Skeletal muscle cell (primary cell): ENCODE measurements around the gene NUCKS1.

Experiments
- DNase-seq: peaks from one replicate; pipeline ENCODE4 v3.0.0-alpha.2; 2010; ENCODE audit warnings: low read depth
- H3K4me3 ChIP-seq: 2 replicates; pipeline ENCODE4 v1.5.1; 2011; ENCODE audit warnings: low read depth, mild to moderate bottlenecking, control low read depth, low read length, moderate library complexity

Gene NUCKS1

DNA sequence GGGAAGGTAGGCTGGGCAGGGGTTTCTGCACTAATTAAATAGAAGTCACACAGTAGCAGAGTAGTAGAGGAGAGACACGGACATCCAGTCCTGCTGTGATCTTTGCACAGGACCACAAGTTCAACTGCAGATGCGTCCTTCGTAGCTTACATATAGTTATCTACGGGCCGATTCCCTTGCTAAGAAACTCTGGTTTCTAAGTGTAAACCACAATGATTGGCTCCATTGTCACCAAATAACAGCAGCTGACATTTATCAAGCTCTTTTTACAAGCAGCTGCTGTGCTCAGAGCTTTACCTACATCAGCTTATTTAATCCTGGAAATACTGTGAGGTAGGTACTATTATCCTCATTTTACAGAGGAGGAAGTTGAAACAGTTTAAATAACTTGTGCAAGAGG is 72.8 kb downstream of the NUCKS1 start:
- H3K4me3 ChIP-seq, result no peak overlapping the region

DNA sequence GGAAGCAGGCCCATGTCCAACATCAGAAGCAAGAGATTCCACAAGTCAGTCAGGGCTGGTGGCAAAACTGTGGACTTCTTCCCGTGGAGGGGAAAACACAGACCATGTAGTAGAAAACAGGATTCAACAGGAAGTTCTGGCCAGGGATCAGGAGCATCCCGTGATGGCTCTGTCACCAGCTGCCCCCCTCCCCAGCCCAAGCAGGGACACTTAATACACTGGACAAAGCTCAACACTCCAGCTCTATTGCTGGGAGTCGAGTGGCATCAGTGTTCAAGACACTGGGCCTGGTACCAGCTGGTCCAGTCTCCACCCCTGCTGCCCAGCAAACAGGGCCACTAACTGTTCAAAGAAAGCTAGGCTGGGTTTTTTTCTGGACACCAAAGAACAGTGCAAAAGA is 73.4 kb downstream of the NUCKS1 start:
- H3K4me3 ChIP-seq, result no peak overlapping the region
- no peak for DNase-seq

More for the DNA sequence above, 72.8 kb downstream of the NUCKS1 start:
- no peak for DNase-seq

DNA sequence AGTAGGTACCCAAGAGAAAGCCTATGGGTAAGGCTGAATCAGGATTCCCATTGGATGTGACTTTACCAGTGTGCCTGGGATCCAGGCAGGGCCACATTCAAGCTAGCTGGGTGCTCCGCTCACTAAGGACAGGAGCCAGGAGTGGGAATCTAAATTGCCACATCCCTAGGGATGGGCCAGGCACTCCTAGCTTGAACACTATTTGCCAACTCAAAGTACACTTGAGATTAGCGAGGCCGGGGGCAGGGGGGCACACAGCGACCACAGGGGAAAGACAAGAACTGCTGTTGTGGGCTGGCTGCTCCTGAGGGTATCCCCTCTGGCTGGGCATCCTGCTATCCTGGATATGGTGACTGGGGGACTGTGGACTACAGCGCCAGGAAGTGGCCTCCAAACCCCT is 74.0 kb downstream of the NUCKS1 start:
- DNase-seq, result no peak
- no peak overlapping the region for H3K4me3 ChIP-seq

DNA sequence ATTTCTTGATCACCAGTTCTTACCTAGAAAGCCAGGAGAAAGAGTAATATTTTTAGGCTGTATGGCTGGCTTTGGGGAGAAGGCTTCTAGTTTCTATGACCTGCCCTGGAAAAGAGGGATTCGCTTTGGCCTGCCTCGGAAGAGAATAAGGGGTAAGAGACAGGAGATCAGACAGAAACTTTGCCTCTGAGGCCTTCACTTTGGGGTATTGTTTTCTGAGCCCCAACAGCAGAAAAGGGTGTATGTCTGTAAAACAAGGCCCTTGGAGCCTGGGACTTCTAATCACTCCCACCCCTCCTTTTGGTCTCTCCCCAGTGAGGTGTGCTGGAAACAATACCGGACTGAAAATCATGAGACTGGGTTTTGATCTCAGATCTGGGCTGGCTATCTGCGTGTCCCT is 74.7 kb downstream of the NUCKS1 start:
- H3K4me3 ChIP-seq, result no peak overlapping the region
- DNase-seq, result no peak

DNA sequence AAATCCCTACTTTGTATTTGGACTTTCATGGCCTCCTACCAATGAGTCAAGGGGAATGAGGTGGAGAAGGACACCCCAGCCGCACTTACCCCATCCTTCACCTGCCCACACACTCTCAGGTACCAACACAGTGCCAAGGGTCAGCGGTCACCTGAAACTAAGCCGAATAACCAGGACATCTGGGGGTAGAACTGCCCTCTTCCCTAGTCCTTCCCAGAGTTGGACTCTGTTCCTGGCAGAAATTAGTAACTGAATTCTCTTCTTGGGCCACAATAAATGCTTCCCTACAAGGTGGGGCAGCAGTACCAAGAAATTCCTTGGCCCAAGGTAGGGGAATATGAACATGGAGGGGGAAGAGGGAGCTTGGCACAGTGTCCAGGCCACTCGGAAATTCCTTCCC is 77.0 kb downstream of the NUCKS1 start:
- no peak for DNase-seq

DNA sequence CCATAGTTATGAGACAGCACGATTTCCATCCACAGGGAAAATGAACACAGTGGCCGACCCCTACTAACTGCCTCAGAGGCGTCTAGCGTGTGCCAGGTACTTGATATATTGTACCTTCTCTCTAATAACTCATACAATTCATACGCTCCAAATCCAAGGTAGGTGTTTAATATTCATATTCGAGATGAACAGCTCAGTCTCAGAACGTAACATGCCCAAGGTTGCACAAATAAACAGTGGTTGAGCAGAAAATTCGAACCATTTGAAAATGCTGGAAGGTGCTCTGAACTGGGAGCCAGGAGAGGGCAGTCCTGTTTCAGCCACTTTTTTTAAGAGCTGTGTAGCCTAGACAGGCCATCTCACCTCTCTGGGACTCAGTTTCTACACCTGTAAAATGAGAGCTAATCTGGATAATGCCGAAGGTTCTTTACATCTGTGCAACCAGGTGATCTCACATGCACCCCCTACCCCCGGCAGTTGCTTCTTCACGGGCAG is 77.5 kb downstream of the NUCKS1 start:
- DNase-seq, result no peak
- H3K4me3 ChIP-seq, result no peak overlapping the region

More for the DNA sequence above, 77.0 kb downstream of the NUCKS1 start:
- H3K4me3 ChIP-seq, result no peak overlapping the region

DNA sequence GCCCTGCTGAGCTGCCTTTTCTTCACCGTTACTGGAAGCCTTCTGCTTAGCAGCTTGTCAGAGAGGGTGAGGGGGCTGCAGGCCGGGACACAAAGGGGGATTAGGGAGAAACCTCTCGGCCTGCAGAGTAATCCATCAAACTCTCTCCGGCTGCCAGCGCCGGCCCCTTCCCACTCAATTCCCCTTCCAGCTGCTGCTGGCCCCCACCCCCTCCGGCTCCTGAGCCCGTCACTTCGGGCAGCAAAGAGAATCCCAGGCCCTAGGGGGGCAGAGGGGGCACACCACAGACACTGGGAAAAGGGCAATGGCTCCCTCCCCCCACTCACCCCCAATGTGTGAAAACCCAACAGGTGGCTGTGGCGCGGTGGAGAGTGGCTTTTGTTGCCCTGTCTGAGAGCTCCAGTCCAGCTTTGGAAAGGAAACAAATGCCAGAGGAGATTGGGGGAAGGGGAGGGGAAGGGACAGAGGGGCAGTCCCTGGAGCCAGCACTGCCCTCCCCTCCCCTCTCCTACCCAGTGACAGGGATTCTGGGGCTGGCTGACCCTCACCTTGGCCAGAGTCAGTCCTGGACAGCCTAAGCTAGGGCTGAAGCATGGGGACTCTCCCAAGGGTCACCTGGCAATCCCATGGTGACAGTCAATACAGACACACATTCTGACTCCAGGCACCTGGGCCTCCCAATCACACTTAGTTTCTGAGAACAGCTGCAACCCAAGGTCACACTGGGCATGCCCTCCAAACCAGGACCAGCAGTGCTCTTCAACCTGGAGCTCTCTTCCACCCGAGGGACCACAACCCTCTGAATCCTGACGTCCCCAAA is 79.2 kb downstream of the NUCKS1 start:
- DNase-seq, result no peak
- H3K4me3 ChIP-seq, result no peak overlapping the region

DNA sequence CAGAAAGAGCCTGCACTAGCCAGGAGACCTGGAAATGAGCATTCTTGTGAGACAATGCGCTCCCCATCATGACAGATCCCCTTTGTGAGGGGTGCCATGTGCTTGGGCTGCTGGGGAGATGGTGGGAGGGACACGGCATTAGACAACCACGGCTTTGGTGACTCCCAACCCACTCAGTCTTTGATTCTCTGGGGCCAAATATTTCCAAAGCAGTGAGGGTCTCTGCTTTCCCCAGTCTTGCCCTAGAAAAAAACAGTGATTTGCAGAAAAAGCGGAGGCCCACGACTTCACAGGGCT is 79.9 kb downstream of the NUCKS1 start:
- H3K4me3 ChIP-seq, result no peak overlapping the region
- no peak for DNase-seq

DNA sequence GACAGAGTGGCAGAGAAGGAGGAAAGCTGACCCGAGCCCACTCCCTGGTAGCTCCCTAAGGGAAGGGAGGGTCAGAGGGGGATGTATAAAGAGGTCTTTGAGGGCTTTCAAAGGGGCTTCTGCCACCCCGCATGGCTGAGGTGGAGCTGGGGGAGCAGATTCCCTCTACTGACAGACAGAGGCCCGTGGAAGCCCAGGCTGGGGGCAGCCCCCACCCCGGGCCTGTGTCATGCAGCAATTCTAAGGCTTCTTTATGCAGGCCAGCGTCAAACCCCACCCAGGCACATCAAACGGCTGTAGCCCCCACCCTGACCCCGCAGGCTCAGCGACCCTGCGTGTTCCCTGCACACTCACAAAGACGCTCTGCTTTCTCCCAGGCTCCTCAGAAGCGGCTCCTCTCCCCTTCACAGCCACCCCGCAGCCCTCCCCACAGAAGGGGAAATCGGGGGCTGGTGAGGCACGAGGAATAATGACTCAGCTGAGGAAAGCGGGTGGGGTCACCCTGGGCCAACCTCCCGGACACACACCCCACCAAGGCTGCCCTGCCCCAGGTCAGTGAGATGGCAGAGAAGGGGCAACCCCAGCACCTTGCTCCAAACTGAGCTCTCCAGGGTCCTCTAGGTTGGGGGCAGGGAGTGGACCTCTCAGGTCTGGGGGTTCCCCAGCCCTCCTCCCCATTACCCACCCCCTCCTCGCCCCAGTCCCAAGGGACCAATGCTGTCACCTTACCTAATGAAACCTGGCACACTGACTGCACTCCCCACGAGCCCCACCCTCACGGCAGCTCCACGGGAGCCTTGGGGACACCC is 80.4 kb downstream of the NUCKS1 start:
- DNase-seq, result no peak
- H3K4me3 ChIP-seq, result no peak overlapping the region

DNA sequence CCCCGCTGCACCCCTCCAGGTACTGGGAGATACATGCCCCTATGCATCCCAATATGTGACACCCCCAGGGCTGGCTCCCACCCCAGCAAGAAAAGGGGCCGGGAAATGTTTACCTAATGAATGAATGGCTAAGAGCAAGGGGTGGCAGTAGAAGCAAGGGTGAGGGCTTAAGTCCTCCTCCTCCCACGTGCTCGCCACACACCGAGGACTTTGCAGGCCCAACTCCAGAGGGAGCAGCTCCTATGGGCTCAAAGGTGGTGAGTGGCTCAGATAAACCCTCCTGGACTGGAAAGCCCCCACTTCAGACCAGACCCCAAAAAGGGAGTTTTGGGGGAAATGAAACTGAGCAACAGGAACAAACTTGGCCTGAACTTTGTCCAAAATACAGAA is 81.0 kb downstream of the NUCKS1 start:
- no peak overlapping the region for H3K4me3 ChIP-seq
- no peak for DNase-seq

DNA sequence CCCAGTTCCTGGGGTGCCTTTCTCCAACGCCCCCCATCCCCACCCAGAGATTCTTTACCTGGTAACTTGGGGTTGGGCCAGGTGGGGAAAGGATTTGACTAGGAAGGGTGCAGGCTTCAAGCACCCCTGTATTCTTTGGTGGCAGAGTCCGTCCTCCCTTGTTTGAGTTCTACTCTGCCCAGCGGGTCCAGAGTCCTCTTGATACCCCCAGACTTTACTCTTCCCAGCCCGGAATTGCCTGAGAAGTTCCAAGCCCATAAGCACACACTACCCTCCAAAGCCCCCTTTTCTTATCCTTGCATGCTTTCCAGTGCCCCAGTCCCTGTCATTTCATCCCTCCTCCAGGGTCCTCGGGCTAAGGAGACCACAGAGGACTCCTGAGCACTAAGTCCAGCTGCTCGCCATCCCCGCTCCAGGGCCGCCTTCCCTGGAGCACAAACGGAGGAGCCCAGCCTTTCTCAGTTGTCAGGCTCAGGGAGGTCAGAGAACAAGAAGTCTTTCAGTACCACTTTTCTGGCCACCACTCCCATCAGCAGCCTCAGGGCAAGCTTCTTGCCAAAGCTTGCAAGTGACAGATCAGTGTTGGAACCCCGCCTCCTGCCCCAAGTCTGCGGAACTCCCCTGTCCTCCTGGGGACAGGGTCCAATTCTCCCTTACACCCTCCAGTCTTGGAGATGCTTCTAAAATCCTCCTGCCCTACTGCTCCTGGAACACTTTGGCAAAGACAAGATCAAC is 81.9 kb downstream of the NUCKS1 start:
- DNase-seq, result no peak
- no peak overlapping the region for H3K4me3 ChIP-seq

DNA sequence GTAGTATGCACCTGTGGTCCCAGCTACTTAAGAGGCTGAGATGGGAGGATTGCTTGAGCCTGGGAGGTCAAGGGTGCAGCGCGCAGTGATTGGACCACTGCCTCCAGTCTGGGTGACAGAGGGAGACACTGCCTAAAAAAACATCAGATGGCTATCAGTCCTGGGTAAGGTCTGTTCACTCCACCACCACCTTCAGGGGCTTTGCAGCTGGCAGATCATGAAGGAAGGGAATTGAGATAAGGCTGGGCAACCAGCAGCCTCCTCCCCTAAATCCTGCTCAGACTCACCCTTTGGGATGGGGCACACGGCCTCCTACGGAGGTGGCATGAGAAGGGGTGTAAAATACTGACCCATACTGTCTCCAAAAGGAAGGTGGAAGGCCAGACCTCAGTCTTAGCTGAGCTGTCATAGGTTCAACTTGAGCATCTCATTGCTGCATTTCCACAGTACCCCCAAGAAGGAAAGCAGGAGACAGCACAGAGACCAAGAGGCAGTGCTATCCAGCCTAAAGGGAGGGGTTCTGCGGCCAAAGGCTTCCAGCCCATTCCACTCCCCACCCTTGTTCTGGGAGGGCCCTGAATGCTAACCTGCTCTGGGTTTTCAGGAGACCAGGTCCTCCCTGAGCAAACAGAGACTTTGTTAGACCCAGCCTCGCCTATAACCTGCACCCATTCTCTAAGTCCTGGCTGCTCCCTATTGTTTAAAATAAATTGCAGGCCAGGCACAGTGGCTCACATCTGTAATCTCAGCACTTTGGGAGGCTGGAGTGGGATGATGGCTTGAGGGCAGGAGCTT is 83.4 kb downstream of the NUCKS1 start:
- no peak overlapping the region for H3K4me3 ChIP-seq

DNA sequence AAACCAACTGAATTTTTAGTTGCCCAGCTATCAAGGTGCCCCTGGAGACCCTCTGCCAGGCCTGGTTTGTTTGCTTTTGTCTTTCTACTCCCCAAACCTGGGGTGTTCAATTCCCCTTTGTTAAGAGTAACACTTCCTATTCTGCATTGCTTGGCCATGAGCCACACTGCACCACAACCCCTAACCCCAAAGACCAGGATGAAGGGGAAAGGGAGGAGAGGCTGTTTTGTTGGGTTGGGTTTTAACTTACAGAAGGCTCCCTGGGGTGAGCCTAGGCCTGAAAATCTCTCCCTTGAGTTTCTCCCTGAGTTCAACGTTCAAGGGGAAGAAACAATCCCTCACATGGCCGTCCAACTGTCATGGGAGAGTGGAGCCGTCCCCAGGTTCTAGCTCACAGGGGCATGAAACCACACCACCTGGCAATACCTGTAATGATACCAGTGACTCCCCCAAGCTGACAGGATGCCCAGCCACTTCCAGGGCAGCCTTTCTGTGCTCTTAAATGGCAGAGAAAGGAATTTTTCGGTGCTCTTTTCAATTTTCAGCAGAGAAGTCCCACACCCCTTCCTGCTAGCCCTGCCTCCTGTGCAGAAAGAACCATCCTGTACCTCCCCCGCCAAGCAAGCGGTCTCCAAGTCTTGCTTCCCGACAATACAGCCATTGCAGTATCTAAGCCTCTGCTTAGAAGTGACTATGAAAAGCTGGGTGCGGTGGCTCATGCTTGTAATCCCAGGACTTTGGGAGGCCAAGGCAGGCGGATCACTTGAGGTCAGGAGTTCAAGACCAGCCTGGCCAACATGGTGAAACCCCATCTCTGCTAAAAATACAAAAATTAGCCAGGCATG is 84.6 kb downstream of the NUCKS1 start:
- H3K4me3 ChIP-seq, result no peak overlapping the region

More for the DNA sequence above, 83.4 kb downstream of the NUCKS1 start:
- no peak for DNase-seq

DNA sequence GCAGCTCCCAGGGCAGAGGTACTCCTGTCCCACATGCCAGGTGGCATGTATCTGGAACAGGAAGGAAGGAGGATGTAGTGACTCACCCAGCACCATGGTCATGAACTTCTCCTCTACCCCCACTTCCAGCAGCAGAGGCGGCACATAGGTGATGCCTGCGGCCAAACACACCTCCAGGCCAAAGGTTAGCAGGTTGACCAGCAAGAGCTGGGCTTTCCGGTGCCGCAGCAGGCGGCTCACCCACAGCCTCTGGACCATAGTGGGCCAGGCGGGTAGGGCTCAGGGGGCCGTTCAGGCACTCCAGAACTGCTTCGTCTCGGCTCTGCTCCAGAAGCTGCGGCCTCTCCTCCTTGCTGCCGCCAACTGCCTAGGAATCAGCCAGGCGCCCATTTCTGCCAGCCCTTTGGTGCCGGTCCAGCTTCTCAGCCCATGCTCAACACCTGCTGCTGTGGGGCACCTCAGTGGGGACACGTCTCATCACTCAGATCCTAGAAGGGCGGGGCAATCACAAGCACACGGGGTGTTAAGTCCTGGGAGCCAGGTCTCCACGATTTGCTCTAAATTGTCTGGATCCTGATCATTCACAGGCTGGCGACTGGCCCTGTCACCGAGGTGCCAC is 85.5 kb downstream of the NUCKS1 start:
- DNase-seq, result no peak

More for the DNA sequence above, 84.6 kb downstream of the NUCKS1 start:
- DNase-seq, result no peak

DNA sequence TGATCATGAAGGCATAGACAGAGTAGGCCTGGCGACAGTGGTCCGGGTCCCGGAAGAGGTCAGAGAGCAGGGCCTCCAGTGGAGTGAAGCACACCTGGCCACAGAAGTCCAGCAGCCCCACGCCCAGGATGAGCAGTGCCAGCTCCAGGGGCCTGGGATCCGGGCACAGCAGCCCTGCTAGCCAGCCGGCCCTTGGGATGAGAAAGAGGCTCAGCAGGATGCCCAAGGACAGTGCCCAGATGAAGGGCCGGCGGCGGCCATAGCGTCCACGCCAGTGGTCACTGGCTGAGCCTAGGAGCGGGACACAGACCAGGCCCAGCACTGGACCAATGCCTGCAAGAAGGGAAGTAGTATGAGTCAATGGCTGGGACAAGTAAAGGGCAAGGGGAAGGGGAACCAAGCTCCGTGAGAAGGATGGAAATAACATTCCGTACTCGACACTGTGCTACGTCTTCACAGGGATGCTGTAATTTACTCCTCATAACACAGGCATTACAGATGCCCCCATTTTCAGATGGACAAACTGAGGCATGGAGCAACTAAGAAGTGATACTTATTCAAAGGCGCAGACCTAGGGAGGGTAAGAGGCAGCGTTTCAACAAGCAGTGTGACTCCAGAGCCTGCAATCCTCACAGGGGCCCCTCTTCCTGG is 86.6 kb downstream of the NUCKS1 start:
- no peak overlapping the region for H3K4me3 ChIP-seq
- no peak for DNase-seq

More for the DNA sequence above, 85.5 kb downstream of the NUCKS1 start:
- H3K4me3 ChIP-seq, result no peak overlapping the region
